ENCODE measurements around the gene TPRX1.

GRCh38 chr19:47796785-47797184 is 7.6 kb downstream of the TPRX1 start:
- TF ChIP-seq CTCF (IDR thresholded peaks at IDR 0.05) (no peak), POLR2AphosphoS5 (IDR thresholded peaks at IDR 0.05) (no peak), POLR2A (IDR thresholded peaks at IDR 0.05; ENCODE audit: low read depth) (no peak)

All from esophagus muscularis mucosa (tissue), 3 donors.